SU-DHL-6 (cell line): ENCODE measurements around the gene SBF1.

ENCODE experiments used
- H2AFZ ChIP-seq: fragments of 200-600 bp; sonication (generic); 2 replicates; pipeline ENCODE4 v1.6.1; 2014; ENCODE audit warnings: low read depth, mild to moderate bottlenecking, moderate library complexity, mixed read lengths, antibody characterized with exemption, low read length; ENCODE audit not compliant: severe bottlenecking
- H3F3A ChIP-seq: fragments of 200-600 bp; shearing (Covaris generic); 2 replicates; pipeline ENCODE4 v1.6.0; 2016; ENCODE audit warnings: antibody characterized with exemption, mild to moderate bottlenecking; ENCODE audit not compliant: insufficient read depth
- H3K27ac ChIP-seq: fragments of 200-600 bp; sonication (generic); 2 replicates; pipeline ENCODE4 v1.5.1; 2016; ENCODE audit warnings: low read depth, mild to moderate bottlenecking, low read length, moderate library complexity, mixed read lengths
- H3K27me3 ChIP-seq: fragments of 200-600 bp; sonication (generic), shearing (Covaris generic); 2 replicates; pipeline ENCODE4 v1.6.0; 2014; ENCODE audit warnings: mild to moderate bottlenecking, low read length
- H3K36me3 ChIP-seq: fragments of 200-600 bp; sonication (generic); 2 replicates; pipeline ENCODE4 v1.6.1; 2014; ENCODE audit warnings: mild to moderate bottlenecking, low read length, mixed read lengths
- H3K4me2 ChIP-seq: fragments of 300-600, 200-600 bp; shearing (Covaris generic), sonication (generic); 2 replicates; pipeline ENCODE4 v1.6.0; 2014; ENCODE audit warnings: low read length, low read depth, mild to moderate bottlenecking; ENCODE audit not compliant: poor library complexity, severe bottlenecking
- H3K4me3 ChIP-seq: fragments of 200-600 bp; sonication (generic); 2 replicates; pipeline ENCODE4 v1.5.1; 2014; ENCODE audit warnings: antibody characterized with exemption, low read length, mild to moderate bottlenecking, mixed read lengths; ENCODE audit not compliant: insufficient read depth, poor library complexity, severe bottlenecking
- H3K79me2 ChIP-seq: fragments of 200-600 bp; sonication (generic); 2 replicates; pipeline ENCODE4 v1.6.1; 2014; ENCODE audit warnings: mild to moderate bottlenecking, low read length, moderate library complexity; ENCODE audit not compliant: insufficient read depth
- H3K9ac ChIP-seq: fragments of 200-600 bp; sonication (generic); 2 replicates; pipeline ENCODE4 v1.7.0; 2014; ENCODE audit warnings: mild to moderate bottlenecking, low read length
- H3K9me2 ChIP-seq: fragments of 200-600 bp; sonication (generic); replicated peaks from 2 replicates; pipeline ENCODE4 v1.6.1; 2014; ENCODE audit warnings: low read length; ENCODE audit not compliant: insufficient read depth
- H3K9me3 ChIP-seq: fragments of 200-600 bp; sonication (generic); 2 replicates; pipeline ENCODE4 v1.6.1; 2014; ENCODE audit warnings: low read length, mixed read lengths; ENCODE audit not compliant: insufficient read depth
- H4K20me1 ChIP-seq: fragments of 200-600 bp; sonication (generic); 2 replicates; pipeline ENCODE4 v1.6.1; 2014; ENCODE audit warnings: low read depth, mild to moderate bottlenecking, antibody characterized with exemption, low read length, moderate library complexity, mixed read lengths
- EZH2phosphoT487 ChIP-seq: fragments of 200-600 bp; sonication (generic), shearing (Covaris generic); conservative IDR thresholded peaks from 2 replicates; pipeline ENCODE4 v1.6.1; 2018; ENCODE audit warnings: mild to moderate bottlenecking, antibody characterized with exemption, low read length, moderate library complexity, mixed read lengths
- TF ChIP-seq, protein P1 (sequence below): fragments of 200-600 bp; sonication (generic); IDR thresholded peaks from one replicate; pipeline ENCODE4 v1.5.1; 2017; ENCODE audit warnings: antibody characterized with exemption, mild to moderate bottlenecking, low read length, moderate library complexity; ENCODE audit not compliant: insufficient read depth, poor library complexity, severe bottlenecking

The SBF1 gene

DNA sequence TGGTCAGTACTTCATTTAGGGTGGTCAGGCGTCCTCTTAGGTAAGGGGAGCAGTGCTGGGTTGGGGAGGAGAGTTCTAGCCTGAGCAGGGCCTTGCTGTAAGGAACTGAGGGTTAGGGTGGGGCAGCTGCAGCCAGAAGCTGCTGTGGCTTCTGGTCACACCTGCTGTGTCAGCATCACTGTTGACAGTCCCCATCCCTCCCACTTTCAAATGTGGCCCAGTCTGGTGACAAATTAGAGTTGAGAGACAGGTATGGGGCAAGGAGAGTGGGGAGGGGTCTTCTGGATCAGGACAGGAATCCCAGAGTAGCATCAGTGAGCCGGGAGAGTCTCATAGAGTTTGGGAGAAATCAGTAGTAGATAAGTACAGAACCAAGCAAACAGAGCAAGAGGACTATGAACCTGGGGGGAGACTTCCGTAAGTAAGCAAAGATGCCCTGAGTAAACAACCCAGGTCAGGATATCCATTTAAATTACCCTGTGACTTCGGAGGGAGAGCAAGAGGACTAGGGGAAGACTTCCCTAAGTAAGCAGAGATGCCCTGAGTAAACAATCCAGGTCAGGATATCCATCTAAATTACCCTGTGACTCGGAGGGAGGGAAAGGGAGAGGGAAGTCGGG, 78.0 kb downstream of the SBF1 start:
- Histone ChIP-seq H3K27me3 (no peaks in the 10 kb centered on the region), H3K9me3 (no peaks in the 10 kb centered on the region), H3F3A (0 out of 2 replicates have a peak, but pooled peaks cover 4% of the 10 kb centered on the region), H4K20me1 (no peaks in the 10 kb centered on the region), H2AFZ (no peak overlapping the region), H3K27ac (no peak overlapping the region), H3K9ac (no peak overlapping the region), H3K4me2 (no peak overlapping the region), H3K9me2 (no peaks in the 10 kb centered on the region), H3K79me2 (peaks cover 10% of the 10 kb centered on the region; the same call in 1 of the 2 replicates), H3K36me3 (no peaks in the 10 kb centered on the region), H3K4me3 (no peak overlapping the region)
- TF ChIP-seq, protein P1, sequence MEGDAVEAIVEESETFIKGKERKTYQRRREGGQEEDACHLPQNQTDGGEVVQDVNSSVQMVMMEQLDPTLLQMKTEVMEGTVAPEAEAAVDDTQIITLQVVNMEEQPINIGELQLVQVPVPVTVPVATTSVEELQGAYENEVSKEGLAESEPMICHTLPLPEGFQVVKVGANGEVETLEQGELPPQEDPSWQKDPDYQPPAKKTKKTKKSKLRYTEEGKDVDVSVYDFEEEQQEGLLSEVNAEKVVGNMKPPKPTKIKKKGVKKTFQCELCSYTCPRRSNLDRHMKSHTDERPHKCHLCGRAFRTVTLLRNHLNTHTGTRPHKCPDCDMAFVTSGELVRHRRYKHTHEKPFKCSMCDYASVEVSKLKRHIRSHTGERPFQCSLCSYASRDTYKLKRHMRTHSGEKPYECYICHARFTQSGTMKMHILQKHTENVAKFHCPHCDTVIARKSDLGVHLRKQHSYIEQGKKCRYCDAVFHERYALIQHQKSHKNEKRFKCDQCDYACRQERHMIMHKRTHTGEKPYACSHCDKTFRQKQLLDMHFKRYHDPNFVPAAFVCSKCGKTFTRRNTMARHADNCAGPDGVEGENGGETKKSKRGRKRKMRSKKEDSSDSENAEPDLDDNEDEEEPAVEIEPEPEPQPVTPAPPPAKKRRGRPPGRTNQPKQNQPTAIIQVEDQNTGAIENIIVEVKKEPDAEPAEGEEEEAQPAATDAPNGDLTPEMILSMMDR: no peak
- TF ChIP-seq EZH2phosphoT487: no peak
